NCI-H2171 treated with DMSO at 0.1 percent for 48 hours (cell line): ENCODE data around the gene HMGN5.

Experiments used
- DNase-seq: peaks from one replicate; lab custom pipeline; 2025; lab: John Stamatoyannopoulos, UW

Gene HMGN5, protein sequence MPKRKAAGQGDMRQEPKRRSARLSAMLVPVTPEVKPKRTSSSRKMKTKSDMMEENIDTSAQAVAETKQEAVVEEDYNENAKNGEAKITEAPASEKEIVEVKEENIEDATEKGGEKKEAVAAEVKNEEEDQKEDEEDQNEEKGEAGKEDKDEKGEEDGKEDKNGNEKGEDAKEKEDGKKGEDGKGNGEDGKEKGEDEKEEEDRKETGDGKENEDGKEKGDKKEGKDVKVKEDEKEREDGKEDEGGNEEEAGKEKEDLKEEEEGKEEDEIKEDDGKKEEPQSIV

DNA sequence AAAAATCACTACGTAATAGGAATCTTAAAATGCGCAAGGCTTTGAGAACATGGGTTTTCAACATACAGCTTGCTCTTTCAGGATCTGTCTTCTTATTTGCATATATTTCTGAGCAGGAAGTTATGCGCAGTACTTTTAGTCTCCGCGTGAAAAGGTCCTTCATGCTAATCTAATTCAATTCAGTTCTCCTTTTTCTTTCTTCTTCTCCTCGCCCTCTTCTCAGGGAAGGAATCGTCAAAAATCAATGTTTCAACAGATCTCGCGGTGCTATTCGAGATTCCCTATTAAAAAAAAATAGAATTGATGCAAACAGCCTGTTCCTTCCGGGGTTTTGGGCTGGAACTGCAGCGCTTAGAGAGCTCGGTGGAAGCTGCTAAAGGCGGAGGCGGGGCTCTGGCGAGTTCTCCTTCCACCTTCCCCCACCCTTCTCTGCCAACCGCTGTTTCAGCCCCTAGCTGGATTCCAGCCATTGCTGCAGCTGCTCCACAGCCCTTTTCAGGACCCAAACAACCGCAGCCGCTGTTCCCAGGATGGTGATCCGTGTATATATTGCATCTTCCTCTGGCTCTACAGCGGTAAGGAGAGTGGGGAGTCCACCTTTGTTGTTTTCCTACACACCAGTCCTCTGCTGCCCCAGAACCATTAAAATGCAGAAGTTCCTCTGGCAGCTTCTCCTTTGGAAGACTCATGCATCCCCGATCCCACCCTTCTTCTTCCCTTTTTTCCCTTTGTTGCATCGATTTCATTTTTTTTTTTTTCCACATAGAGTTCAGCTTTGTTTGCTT is at the start of gene HMGN5, which contains the start of gene SH3BGRL:
TSS of gene HMGN5 (minus strand) at position 243 of the 785 bp plus-strand sequence. CDS start 80,364 bp downstream, outside the sequence.
TSS of gene SH3BGRL (plus strand) at position 432 of the 785 bp plus-strand sequence. CDS start at position 531, 99 bp downstream.
- DNase-seq, result peak; percentile 0

DNA sequence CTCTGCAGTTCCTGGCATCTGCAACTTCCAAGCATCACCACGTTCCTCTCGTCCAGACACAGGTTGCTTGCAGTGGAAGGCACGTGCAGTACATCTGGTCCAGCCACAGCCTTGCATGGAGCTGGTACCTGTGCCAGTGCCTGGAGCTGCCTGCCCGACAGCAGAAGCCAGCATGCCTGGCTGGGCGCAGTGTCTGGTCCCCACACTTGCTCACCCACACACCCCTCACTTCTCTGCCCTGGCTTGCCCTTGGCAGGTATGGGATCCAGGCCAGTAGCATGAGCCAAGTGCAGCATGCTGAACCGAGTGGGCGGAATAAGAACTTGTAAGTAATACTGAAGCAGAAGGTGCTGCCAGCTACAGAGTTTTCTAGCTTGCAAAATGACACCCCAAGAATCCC is 40.0 kb upstream of the HMGN5 start:
- no peak for DNase-seq

DNA sequence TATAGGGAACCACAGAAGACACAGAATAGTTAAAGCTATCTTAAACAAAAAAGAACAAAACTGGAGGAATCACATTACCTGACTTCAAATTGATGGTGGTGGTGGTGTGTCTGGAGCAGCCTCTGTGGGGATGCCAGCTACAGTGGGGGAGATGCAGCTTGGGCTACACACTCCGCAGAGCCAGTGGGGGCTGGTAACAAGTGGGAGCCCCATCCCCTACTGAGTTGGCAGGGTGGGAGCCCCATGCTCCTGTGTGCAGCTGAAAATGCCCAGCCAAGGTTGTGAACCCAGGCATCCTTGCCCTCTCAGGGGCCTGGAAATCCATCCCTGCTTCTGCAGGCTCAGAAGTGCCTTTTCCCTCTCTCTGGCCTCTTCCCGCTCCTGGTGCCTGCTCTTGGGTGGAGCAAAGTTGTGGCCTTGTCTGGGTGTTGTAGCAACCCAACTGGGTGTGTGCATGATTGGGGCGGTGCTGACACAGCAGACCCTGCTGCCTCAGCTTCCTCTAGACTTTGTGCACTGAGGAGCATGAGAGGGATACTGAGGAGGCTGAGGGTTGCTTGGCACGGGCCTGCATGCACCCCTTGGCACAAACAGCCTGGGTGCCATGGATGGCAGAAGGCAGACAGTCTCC is 39.1 kb upstream of the HMGN5 start:
- no peak for DNase-seq

DNA sequence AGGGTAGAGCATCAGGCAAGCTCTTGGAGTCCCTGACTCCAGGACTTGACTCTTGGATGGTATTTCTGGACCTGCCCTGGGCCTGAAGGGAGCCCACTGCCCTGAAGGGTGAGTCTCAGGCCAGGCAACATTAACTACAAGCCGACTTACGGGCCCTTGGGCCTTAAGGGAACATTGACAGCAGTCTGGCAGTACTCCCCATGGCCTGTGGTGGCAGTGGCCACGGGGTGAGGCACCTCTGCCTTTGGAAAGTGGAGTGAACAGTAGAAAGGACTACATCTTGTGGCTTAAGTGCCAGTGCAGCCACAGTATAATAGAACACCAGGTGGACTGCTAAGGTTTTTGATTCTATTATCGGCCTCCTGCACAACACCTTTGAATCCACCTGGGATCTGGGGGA is 36.5 kb upstream of the HMGN5 start:
- DNase-seq, result no peak

DNA sequence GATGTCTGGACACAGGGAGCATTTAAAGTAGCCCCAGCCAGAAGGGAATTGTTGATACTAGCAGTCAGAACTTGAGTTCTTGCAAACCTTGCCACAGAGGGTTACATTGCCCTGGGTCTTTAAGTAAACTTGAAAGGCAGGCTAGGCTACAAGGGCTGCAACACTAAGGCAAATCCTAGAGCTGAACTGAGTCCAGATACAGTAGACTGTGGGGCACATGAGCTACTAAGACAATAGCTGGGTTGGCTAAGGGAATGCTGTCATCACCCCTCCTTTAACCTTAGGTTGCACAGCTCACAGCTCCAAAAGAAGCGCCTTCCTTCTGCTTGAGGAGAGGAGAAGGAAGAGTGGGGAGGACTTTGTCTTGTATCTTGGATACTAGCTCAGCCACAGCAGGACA is 35.8 kb upstream of the HMGN5 start:
- DNase-seq, result no peak

DNA sequence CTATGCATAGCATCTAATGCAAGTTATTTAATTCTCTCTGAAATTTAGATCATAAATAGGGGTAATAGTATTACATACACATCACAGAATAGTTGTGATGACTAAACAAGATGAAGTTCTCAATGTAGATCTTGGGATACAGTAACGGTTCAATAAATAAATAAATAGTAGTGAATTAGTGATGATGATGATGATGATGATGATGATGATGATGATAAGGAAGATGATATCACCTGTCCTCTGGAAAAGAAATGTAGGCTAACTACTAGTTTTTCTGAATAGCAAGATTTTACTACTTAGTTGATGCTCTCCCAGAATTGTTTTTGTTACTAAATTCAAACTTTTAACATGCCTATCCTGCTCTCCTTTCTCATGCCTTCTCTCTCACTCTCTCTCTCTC is 30.5 kb upstream of the HMGN5 start:
- DNase-seq, result no peak

DNA sequence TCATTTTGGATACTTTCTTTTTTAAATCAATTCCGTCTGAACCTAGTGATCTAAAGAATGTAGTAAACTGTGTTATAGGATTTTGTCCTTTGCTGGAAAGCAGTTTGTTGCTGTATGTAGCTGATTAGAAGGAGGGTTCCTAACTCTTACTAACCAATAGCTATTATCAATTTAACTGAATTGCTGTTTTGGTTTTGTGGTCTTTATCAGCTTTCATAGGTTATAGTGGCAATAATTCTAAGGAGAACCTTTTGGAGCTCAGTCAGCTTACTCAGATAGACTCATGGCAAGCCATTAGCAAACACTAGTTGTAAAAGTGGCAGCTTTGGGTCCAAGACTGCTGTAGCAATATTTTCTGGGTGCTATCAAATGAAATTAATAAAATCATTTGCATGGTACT is 29.8 kb upstream of the HMGN5 start:
- no peak for DNase-seq

DNA sequence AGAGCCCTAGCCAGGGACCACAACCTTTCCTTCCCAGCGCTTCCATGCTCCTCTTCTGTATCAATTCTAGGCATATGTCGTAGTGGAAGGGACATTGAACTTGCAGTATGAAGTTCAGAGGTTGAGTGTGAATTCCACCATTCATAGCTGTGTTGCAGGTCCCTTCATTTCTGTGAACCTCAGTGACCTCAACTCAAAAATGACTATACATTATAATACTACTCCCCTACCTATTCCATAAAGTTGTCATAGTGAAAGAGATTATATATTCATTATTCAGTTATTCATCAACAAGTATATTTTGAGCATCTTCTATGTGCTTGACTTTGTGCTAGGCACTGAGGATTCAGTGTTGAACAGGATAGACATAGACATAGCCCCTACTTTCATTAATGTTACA is 28.2 kb upstream of the HMGN5 start:
- DNase-seq, result no peak

DNA sequence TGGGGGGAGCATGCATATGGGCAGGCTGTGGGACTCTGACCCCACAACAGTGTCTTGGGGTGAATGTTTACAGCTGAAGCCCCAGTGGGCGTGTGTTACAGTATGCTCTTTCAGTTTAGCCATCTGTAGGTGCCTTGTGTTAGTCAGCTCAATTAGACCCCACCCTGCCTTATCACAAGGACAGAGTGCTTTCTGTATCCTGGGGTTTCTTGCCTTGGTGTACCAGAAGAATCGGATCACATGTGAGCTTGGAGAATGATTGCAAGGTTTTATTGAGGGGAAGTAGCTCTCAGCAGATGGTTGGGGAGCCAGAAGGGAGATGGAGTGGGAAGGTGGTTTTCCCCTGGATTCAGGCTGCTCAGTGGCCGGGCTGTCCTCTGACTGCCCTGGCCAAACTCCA is 27.5 kb upstream of the HMGN5 start:
- no peak for DNase-seq

DNA sequence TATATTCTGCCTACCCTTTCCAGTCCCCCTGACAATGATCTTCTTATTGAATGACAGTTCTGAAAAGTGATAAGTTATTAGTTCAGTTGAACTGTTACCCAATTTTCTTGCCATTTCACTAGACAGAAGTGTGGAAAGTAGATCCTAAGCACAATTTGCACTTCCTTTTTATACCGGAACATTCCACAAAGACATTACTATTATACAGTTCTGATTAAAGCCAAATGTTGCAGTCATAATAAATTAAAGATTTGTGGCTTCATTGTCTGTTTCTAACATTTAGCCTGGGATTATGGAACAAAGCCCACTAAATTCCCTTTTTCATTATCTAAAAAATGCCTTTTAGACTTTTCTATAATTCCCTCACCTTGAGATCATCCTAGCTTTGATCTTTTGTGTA is 14.0 kb upstream of the HMGN5 start:
- no peak for DNase-seq

DNA sequence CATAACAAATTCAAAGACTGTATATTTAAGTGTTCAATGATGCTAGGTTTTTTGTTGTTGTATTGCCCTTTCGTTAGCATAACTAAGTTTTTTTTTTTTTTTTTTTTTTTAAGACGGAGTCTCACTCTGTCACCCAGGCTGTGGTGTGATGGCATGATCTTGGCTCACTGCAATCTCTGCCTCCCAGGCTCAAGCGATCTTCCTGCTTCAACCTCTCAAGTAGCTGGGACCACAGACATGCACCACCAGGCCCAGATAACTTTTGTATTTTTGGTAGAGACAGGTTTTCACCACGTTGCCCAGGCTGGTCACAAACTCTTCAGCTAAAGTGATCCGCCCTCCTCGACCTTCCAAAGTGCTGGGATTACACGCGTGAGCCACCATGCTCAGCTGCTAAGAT is 7.2 kb upstream of the HMGN5 start:
- no peak for DNase-seq

DNA sequence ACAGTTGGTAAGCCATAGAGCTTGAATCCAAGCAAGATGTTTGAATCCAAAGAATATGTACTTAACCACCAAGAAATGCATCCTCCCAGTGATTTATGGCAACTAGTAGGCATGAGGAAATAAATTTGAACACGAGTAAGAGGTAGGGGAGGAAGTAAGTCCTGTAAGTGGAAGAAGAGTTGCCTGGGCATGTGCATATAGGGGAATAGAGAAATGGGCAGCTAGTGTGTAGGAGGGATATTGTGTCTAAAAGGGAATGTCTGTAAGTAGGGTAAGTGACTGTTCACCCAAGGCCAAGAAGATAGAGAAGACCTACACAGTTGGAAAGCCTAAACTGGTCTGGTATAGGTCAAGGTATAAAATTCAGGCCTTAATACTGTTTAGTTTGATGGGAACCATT is 4.8 kb upstream of the HMGN5 start:
- DNase-seq, result no peak

DNA sequence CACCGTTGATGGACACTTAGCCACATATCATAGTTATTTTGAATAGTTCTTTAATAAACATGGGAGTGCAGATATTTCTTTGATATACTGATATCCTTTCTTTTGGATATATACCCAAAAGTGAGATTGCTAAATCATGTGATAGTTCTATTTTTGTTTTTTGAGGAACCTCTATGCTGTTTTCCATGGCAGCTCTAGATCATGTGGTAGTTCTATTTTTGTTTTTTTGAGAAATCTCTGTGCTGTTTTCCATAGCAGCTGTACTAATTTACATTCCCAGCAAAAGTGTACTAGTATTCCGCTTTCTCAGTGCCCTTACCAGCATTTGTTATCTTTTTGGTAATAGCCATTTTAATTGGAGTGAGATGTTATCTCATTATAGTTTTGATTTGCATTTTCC is 3.8 kb upstream of the HMGN5 start:
- DNase-seq, result no peak

DNA sequence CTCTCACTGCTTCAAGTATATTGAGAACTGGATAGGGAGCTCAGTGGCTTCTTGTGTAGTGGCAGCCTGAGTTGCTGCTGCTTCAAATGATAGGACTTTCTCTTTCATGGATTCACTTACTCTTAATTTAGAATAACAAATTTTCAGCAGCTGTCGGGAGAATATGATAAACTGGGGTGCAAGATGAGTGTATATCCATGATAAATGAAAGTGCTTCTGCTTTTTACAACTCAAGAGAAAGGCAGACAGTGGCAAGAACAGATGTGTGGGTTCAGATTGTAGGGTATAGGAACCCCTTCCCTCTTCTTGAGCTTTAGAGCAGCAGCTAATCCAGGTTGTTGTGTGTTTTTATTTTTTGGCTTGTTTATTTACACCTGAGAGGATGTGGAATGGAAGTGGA is 1.2 kb upstream of the HMGN5 start:
- no peak for DNase-seq

DNA sequence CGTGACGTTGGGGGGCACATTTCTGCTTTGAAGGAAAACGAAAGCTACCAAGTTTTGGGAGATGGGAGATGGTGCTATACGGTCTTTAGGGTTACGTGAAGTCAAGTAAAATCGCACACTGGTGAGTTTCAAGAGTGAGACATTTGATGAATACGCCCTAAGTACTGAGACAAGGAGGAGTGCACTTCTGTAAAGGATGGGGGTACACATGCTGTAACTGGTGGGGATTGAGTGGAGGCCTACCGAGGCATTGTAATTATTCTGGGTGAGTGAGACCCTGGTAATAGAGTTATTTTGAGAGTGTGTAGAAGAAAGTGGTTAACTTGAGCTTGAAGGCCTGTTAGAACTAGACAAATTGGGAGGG is 725 bp upstream of the HMGN5 start:
- DNase-seq, result no peak

DNA sequence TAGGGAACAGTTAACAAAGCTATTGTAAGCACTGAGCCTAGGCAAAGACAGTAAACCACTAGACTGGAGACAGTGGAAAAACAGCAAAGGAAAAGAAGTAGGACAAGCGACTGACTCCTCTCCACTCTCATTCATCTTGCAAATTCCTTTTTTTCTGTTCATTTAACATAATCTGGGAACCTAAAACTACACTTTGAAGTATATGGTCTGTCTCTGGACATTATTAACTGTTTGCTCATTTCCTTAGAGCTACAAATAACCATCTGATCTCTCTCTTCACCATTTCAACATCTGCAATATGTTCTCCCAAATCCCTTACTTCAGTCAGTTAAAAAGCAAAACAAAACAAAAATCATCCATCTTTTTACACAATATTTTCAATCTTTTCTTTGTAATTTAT is 642 bp downstream of the HMGN5 start:
- no peak for DNase-seq

DNA sequence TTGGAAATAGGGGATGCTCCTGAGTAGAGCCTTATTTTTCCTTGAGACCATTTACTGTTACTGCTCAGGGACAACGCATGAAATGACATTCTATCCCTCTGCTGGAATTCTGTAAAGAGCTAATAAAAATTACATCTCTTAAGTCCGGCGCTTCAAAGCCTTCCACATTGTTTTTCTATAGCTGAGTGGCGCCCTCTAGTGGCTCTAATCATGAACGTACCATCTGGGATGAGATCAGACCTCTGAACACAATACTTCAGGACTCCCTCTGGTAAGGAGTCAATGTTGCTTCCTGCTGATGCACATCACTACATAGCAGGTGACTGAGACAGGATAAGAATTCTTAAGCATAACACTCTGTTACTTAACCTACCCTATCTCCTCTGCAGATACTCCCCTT is 6.0 kb downstream of the HMGN5 start:
- DNase-seq, result peak; percentile 16

DNA sequence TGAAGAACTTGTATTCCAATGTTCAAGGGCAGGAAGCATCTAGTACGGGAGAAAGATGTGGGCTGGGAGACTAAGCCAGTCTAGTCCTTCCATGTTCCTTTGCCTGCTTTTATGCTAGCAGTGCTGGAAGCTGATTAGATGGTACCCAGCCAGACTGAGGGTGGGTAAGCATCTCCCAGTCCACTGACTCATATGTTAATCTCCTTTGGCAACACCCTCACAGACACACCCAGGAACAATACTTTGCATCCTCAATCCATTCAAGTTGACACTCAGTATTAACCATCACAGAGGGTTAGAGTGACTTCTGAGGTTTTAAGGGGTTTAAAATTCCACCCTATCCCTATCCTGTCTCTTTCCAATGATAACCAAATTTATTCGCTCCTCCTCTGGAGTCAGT is 6.5 kb downstream of the HMGN5 start:
- DNase-seq, result no peak

DNA sequence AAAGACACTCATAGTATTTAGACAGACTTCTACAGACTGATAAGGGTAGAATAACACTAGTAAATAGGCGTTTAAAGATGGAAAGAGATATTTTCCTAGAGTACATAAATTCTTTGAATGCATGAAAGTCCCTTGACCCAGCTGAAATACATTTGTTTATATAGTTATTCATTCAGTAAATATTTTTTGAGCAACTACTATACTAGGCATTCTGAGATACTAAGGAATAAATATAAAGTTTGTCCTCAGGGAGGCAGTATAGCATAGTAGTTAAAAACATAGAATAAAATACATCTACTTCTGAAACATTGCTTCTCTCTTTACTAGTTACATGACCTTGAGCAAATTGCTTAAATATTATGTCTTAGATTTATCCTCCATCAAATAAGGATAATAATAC is 27.4 kb downstream of the HMGN5 start:
- DNase-seq, result no peak

DNA sequence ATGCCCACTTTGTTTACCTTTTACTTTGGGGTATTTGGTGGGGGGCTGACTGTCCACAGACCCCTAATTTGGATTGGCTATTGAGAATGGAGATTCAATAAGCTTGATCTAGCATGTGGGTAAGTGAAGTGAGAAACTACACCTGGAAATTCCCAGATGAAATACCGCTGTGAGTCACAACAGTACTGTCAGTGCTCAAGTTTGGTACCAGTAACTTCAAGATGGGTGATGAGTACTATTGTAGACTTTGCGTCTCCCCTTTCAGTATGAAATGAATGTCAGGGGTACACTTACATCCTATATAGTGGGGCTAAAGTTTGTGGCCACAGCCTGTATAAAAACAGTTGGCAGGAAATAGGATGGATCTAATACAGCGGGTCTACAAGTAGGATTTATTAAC is 33.3 kb downstream of the HMGN5 start:
- no peak for DNase-seq

DNA sequence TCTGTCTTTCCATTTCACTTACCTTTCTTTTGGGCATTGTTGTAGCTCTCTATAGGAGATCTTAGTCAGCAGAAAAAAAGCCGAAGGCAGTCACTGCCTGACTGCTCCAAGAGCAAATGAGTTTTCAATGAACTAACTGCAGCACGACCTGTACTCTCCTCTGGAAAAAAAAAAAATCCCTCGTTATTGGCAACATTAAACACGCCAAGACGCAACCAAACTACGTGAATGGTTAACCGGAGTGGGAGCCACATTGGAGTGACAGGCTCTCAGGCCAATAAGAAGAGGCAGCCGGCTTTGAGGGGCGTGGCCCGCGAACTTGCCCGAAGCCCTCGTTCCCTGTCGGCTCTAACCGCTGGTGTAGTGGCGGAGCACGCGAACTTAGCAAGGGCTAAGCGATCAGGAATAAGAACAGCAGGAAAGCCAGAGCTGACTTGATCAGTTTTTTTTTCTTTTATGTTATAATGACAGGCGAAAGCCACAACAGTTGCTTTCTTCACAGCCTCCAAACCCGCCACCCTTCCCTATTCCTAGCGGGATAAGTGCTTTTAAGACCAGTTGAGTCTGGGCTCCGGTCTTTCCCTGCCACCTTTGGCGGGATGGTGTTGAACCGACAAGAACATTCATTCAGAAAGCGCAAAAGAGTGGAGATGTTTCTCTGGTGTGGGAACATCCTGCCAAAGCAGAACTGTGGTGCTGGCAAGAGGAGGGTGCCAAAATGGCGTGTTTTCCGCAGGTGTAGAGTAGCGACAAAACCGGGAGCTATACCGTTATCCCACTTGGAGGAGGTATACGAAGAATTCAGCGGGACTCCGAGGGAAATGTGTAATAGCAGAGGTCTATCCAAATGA is 80.0 kb downstream of the HMGN5 start:
- DNase-seq, result peak; percentile 23

DNA sequence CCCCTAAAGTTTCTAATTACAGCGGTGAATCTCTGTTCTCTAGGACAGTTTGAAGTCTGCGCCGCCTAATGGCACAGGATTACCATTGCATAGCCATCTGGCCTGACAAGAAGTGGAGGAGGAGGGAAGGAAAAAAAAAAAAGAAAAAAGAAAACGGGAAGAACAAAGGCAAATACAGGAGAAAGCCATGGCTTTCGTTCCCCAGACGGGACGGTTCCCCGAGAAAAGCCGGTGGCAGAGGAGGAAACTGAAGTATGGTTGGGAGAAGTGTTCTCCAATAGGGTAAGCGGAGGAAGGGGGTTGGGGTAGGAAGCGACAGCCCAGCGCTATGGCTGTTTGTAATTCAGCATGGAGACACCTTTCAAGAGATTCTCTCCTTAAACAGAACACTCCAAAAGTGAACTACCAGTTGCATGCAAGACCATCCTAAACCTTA is 80.8 kb downstream of the HMGN5 start:
- peak; percentile 18 for DNase-seq
